ENCODE measurements around the gene LNX2. TPM values are rescaled to one million over a fixed set of nuclear protein-coding genes. Genes with fewer than 3 reads are reported as not detected.
A peak's percentile ranks its signal among the peaks of the same experiment; 100 is the strongest.

LNX2 gene
- 4.8 TPM for polyA plus RNA-seq (ENCODE audit: insufficient read length)

DNA sequence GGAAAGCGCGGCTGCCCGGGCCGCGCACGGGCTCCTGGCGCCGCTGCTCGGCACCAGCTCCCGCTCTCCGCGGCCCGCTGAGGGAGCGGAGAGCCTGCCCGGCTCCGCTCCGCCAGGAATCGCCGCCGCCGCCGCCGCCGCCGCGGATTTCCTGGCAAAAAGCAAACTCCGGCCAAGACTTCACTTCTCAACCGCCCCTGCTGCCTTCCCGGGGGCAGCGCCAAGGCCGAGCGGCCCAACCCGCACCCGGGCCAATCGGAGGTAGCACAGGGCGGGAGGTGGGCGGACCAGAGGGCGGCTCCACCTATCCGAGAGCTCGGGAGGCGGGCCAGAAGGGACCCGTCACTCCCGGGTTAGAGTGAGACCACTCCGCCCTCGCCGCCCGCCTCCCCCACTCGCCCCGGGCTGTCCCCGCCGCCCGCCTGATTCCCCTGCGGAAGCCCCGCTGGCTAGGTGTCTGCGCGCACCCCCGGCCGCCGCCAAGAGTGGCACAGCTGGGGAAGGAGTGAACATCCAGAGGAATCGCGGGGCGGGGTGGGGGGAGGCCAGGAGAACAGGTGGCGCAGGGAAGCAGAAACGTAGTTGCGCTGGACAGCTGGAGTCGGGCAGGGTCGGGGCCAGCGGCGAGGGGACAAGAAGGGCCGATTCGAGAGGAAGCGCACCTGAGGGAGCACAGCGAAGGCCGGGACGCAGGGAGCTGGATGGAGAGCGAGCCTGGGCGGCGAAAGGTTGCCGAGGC lies at the start of gene LNX2:
LNX2 (minus strand) TSS at position 153 of the 739 bp plus-strand sequence. CDS start 38,826 bp downstream, outside the sequence.
- DNase-seq, result peak; percentile 97

- DNase-seq, result no peak
These were observed 47.6 kb upstream of the LNX2 start for GRCh38 chr13:27667946-27668345.

- DNase-seq, result no peak
These were observed 46.6 kb upstream of the LNX2 start for GRCh38 chr13:27666951-27667350.

GRCh38 chr13:27665761-27666160 lies 45.4 kb upstream of the LNX2 start:
- DNase-seq, result no peak

- DNase-seq, result no peak
These were observed 45.0 kb upstream of the LNX2 start for GRCh38 chr13:27665333-27665732.

DNA sequence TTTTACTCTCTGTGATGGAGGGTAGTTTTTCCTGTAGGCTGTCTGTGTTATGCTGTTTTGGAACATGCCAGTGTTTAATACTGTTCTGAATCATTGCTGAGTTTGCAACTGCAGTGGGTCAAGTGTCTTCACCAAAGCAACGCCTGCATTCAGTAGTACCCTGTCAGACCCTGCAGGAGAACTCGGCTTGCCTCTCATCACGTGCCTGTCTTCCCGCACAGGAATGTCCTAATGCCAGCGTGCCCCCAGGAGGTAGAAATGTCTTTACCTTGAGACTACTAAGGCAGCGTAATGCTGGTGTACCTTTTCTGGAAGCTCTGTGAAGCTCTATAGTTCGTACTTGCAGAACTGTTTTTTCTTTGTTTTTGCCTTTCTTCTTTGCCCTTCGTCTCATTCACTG lies 43.6 kb upstream of the LNX2 start:
- DNase-seq, result no peak

GRCh38 chr13:27662738-27663470 lies 42.6 kb upstream of the LNX2 start:
- DNase-seq, result no peak

DNA sequence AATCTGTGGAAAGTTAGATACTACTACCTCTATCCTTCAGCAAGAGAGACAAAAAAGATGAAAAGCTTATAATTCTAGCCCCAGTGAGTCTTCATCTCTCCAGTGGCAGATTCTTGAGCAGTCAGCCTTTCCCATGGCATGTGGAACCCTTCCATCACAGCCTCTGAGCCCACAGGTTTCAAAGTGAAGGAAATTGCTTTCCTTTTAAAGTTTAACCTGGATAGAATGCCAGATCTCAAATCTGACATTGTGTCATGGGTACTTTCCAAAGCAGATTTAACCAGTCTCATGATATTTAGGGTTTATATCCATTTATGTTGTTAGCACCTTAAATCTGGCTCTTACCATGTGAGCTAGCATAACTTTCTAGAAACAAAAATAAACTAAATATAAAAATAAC lies 40.7 kb upstream of the LNX2 start:
- no peak for DNase-seq

DNA sequence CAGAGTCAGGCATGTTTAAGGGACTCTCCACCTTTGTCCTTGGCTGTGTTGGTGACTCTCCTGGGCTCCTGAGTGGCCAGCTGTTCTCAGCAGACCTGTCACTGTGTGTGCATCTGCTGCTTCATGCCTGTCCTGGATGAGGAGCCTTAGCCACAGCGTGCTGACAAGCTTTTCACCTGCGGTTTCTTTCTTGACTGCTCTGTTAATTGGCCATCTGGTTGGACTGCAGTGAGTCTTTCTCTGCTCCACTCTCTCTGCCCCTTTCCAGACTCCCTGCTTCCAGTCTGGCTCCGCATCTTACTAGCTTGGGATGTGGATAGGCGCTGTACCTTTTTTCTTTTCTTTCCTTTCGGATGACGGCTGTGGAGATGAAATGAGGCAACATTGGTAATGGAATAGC lies 40.2 kb upstream of the LNX2 start:
- no peak for DNase-seq

DNA sequence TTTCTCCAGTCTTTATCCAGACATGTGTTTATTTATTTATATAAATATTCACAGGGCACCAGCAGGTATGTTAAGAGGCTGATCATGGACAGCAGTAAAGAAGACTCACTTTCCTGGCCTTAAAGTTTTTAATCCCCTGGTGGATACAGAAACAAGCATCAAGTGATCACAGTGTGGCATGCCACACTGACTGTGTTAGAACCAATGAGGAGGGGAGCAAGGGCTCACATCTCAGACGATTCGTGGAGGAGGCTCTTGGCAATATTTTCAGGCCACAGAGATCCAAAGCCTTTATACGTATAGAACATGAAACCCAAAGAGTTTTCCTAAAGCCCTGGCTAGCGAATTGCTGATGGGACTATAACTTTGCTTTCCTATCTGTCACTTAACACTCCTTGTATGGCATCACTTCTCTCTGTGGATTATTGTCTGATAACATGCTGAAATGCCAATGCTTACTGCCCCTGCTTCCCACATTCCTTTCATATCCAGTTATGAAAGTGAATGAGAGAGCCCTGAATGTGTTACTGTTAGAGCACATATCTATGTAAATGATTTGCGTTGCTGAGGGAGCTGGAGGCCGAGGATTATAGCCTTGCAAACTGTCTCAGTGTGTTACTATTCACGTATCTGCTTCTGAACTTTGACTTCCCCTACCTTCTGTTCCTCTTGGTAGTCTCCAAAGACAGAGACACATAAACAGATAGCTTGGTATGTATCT lies 39.0 kb upstream of the LNX2 start:
- no peak for DNase-seq

DNA sequence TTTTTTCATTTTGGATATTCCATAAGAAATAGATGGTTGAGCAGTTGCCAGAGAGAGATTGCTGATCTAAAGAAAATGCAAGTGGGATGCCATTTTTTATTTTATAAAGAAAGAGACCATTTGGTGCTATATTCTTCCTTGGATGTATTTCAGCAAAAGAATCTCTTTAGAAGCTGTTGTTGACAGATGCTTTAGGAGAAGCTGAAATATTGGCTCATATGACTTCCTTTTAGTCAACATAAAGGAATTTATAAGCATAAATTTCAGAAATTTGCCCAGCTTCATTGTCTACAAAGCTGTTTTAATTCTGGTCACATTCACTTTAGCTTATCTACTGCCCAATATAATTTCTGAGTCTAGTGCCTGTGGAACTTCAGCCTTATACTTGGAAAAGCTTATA lies 38.2 kb upstream of the LNX2 start:
- DNase-seq, result no peak

DNA sequence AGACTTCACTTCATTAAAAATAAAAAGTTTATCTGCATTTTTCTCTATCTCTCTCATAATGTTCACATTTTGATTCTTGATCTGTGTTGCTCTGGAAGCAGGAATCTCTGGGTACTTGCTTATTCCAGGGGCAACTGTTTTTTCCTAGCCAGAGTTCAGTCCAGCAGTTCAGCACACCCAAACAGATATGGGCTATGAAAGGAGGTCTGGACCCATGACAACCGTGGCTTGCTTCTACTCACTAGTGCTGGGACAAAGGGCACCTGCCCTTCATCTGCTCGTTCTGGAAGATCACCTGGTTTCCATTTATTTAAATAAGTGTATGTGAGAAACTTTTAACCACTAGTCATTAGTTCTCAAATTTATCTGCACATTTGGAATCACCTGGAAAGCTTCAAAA lies 37.4 kb upstream of the LNX2 start:
- no peak for DNase-seq

DNA sequence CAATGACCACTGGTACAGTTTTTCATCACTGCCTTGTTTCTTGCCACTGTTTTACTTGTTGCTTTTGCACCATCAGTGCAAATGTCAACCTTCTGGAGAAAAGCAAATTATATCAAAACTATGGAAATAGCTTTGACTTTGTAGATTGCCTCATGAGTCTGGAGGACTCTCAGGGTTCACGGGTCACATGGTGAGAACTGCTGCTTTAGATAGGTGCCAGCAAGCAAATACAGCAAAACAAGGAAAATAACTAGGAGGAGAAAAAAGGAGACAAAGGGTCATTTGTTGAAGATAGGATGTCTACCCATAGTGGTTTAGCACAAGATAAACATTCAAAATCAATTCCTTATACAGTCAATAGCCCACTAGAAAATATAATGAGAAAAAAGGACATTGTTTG lies 34.5 kb upstream of the LNX2 start:
- no peak for DNase-seq

DNA sequence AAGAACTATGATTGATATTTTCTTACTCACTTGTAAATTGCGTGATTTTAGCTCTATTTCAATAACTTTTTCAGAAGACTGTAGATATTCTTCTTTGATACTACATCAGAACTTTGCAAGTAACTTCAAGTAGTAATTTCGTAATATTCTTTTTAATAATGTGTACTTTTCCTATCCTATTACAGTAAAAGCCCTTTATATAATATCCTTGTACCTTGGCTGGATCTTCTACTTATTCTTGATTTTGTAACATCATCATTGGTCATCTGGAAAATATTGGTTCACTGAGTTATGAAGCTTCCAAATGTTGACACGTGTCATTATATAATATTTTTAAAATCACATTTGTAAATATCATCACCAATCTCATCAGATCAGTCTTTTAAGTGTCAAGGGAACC lies 33.7 kb upstream of the LNX2 start:
- no peak for DNase-seq

DNA sequence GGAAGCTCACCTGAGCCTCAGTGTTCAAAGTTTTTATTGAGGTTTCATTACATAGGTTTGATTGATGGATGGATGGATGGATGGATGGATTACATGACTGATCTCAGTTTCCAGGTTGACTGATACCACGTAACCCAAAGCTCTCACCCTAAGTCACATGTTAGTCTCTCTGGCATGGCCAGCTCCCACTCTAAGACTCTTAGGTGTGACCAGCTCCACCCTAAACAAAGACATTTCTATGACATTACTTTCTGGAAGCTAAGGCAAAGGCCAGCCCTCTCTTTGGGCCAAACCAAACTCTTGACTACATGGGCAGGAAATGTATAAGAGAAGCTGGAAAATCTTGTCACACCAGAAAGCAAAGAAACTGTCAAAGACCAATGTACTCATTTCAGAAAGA lies 30.0 kb upstream of the LNX2 start:
- DNase-seq, result no peak

GRCh38 chr13:27644302-27644701 lies 24.0 kb upstream of the LNX2 start:
- DNase-seq, result peak; percentile 44

- DNase-seq, result no peak
These were observed 23.2 kb upstream of the LNX2 start for GRCh38 chr13:27643334-27644132.

GRCh38 chr13:27641711-27642502 lies 21.6 kb upstream of the LNX2 start:
- no peak for DNase-seq

DNA sequence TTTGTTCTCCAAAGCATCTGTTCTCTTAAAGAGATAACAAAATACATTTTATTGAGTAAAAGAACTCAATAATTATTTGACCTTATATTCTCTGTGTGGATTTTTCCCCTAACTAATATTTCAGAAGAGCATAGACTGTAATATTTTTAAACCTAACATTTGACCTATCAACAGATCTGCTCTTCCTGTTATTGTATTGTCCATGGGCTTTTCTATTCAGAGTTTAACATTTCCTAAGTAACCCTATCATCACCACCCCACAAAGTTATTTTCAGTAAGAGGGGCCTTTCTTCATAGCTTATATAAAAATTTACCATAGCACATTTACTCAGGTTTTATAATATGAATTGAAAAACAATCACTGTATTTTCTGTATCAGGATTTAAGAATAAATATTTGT lies 18.9 kb upstream of the LNX2 start:
- DNase-seq, result no peak

DNA sequence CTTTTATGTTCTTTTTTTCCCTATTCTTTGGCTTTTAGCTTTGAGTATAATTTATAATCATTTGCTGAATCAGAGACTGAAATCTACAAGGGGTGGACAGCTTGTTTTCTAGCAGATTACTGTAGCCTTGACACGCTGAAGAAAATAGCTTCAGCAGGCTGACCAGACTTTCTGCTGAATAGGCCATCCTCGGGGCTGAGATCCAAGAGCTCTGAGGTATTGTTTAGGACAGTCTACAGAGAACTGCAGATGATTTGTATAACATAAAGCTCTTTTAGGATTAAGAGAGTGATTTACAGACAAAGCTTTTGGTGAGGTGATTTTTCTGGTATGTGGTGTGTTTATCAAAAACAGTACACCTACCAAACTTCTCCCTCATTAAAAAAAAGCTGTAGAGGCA lies 18.2 kb upstream of the LNX2 start:
- DNase-seq, result peak; percentile 57

GRCh38 chr13:27638001-27638400 lies 17.7 kb upstream of the LNX2 start:
- DNase-seq, result no peak

DNA sequence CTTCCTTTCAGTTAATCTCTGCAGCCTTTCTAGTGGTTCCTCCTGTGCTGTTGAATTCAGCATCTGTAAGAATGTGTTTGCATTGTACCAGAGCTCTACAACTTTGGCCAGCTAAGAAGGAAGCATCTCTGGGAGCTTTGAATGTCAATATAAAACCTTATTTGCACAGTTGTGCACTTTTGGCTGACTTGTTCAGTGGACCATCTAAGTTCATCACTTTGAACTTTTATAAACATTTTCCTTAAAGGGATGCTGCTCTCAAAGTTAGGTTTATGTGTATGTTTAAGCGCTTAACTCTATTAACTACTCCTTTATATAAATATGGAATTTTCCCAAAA lies 16.9 kb upstream of the LNX2 start:
- no peak for DNase-seq
